GM12878 (cell line): Measurements from ENCODE around the gene C1orf198. TPM values are rescaled to one million over a fixed set of nuclear protein-coding genes. Genes with fewer than 3 reads are reported as not detected.

Experiments
- ATAC-seq: fragments of 200-7000 bp; cut with Tn5 transposase; 3 replicates; pipeline ENCODE4 v1.9.1; 2020; ENCODE audit warnings: mild to moderate bottlenecking, moderate library complexity
- BruUV-seq: library from RNA; stranded (reverse); fragments of 400-500 nt; replicated peaks from 2 replicates; lab custom pipeline; 2021; lab: Mats Ljungman, UMichigan
- CTCF ChIA-PET: fragments of 300-600 bp; sonication (Branson Sonifier 250); formaldehyde crosslinking; extraction: SDS; loops from one replicate; lab custom pipeline; 2021; ENCODE audit warnings: inconsistent platforms; lab: Yijun Ruan, JAX
- POLR2A ChIA-PET: fragments of 350-600 bp; formaldehyde crosslinking; extraction: SDS; loops from one replicate; lab custom pipeline; 2021; ENCODE audit warnings: inconsistent platforms; lab: Charles Lee
- RAD21 ChIA-PET: fragments of 300-600 bp; sonication (Branson Sonifier 250); formaldehyde crosslinking; loops from one replicate; lab custom pipeline; 2023; ENCODE audit warnings: antibody characterized with exemption; ENCODE audit not compliant: unreplicated experiment; lab: Charles Lee
- SMC1A ChIA-PET: fragments of 300-600 bp; sonication (Branson Sonifier 250); formaldehyde crosslinking; loops from one replicate; lab custom pipeline; 2023; ENCODE audit not compliant: unreplicated experiment, uncharacterized antibody; lab: Charles Lee
- DNase-seq: peaks from one replicate; pipeline ENCODE4 v3.0.0-alpha.2; 2011; ENCODE audit warnings: low read depth, low spot score
- FAIRE-seq: peaks from 3 replicates; lab custom pipeline; 2011; peaks lifted over from hg19 to GRCh38; lab: Jason Lieb, UNC
- H2AFZ ChIP-seq: 2 replicates; pipeline ENCODE4 v1.6.0; 2011; ENCODE audit warnings: low read depth, low read length, control low read depth; ENCODE audit not compliant: control insufficient read depth
- H3K27ac ChIP-seq: 2 replicates; pipeline ENCODE4 v1.5.1; 2011; ENCODE audit warnings: control low read depth; ENCODE audit not compliant: control insufficient read depth, insufficient read depth
- H3K27me3 ChIP-seq, 2 experiments: replicated peaks in 1 of 2; 2 replicates each; pipeline versions ENCODE4 v1.6.0 to v1.6.1; 2011; ENCODE audit warnings: low read length in 1 of 2; ENCODE audit not compliant: control insufficient read depth in 2 of 2, insufficient read depth in 2 of 2
- H3K36me3 ChIP-seq, 2 experiments: 2 replicates each; pipeline ENCODE4 v1.5.1; 2011; ENCODE audit warnings: low read length in 1 of 2; ENCODE audit not compliant: control insufficient read depth in 2 of 2, insufficient read depth in 2 of 2
- H3K4me1 ChIP-seq: 2 replicates; pipeline ENCODE4 v1.6.1; 2011; ENCODE audit warnings: mild to moderate bottlenecking, low read length, moderate library complexity, mixed read lengths; ENCODE audit not compliant: control insufficient read depth, insufficient read depth
- H3K4me2 ChIP-seq: 2 replicates; pipeline ENCODE4 v1.6.0; 2011; ENCODE audit warnings: control low read depth; ENCODE audit not compliant: control insufficient read depth, insufficient read depth
- H3K4me3 ChIP-seq: fragments of 200-600 bp; sonication (generic); 2 replicates; pipeline ENCODE4 v1.5.1; 2016
- H3K79me2 ChIP-seq: 2 replicates; pipeline ENCODE4 v1.6.0; 2011; ENCODE audit warnings: low read length; ENCODE audit not compliant: control insufficient read depth, insufficient read depth
- H3K9ac ChIP-seq: 2 replicates; pipeline ENCODE4 v1.8.0; 2011; ENCODE audit warnings: low read length, control low read depth, mixed read lengths; ENCODE audit not compliant: control insufficient read depth, insufficient read depth
- H3K9me3 ChIP-seq: replicated peaks from 3 replicates; pipeline ENCODE4 v1.5.1; 2011; ENCODE audit warnings: mild to moderate bottlenecking, low read length; ENCODE audit not compliant: control insufficient read depth, insufficient read depth
- H4K20me1 ChIP-seq: 2 replicates; pipeline ENCODE4 v1.6.0; 2011; ENCODE audit not compliant: control insufficient read depth, insufficient read depth
- ATF7 ChIP-seq: fragments of 450-650 bp; IDR thresholded peaks from 2 replicates; pipeline ENCODE4 v1.6.1; 2016; ENCODE audit warnings: low read depth, mild to moderate bottlenecking
- BCLAF1 ChIP-seq: fragments of 450-650 bp; IDR thresholded peaks from 2 replicates; pipeline ENCODE4 v1.6.1; 2017; ENCODE audit warnings: antibody characterized with exemption, mild to moderate bottlenecking, moderate library complexity
- BMI1 ChIP-seq: fragments of 450-650 bp; IDR thresholded peaks from 2 replicates; pipeline ENCODE4 v1.6.1; 2016; ENCODE audit warnings: mild to moderate bottlenecking, moderate library complexity, borderline replicate concordance
- CREM ChIP-seq: IDR thresholded peaks from 2 replicates; pipeline ENCODE4 v1.6.1; 2014; ENCODE audit warnings: antibody characterized with exemption, low read depth
- EP300 ChIP-seq, 2 experiments: fragments of 150-350 bp in 1 of 2; IDR thresholded peaks; 2 replicates each; pipeline ENCODE4 v1.6.1; 2011 to 2012; ENCODE audit warnings: low read depth in 2 of 2, low read length in 2 of 2, borderline replicate concordance in 1 of 2, improper control_type of control experiment in 1 of 2, inconsistent platforms in 1 of 2; ENCODE audit not compliant: control insufficient read depth in 1 of 2
- HCFC1 ChIP-seq: fragments of 150-350 bp; IDR thresholded peaks from 2 replicates; pipeline ENCODE4 v1.6.1; 2014; ENCODE audit warnings: low read length
- HDAC6 ChIP-seq: fragments of 200-600 bp; sonication (generic); IDR thresholded peaks from one replicate; pipeline ENCODE4 v1.8.0; 2017; ENCODE audit warnings: antibody characterized with exemption; ENCODE audit not compliant: unreplicated experiment
- JUND ChIP-seq: IDR thresholded peaks from 2 replicates; pipeline ENCODE4 v1.6.1; 2012; ENCODE audit warnings: low read depth, mild to moderate bottlenecking, low read length, improper control_type of control experiment, moderate library complexity
- LARP7 ChIP-seq: fragments of 450-650 bp; IDR thresholded peaks from 2 replicates; pipeline ENCODE4 v1.6.1; 2017; ENCODE audit warnings: mild to moderate bottlenecking
- MYC ChIP-seq: IDR thresholded peaks from 2 replicates; pipeline ENCODE4 v1.6.1; 2011; ENCODE audit warnings: mild to moderate bottlenecking, low read length, moderate library complexity, inconsistent platforms; ENCODE audit not compliant: insufficient read depth, insufficient replicate concordance, insufficient read length, severe bottlenecking
- NR2C2 ChIP-seq: IDR thresholded peaks from 2 replicates; pipeline ENCODE4 v1.6.1; 2011; ENCODE audit warnings: borderline replicate concordance, low read depth; ENCODE audit not compliant: control insufficient read depth, insufficient read length
- NRF1 ChIP-seq: conservative IDR thresholded peaks from 2 replicates; pipeline ENCODE4 v1.6.1; 2011; ENCODE audit warnings: mild to moderate bottlenecking, low read depth, low read length, improper control_type of control experiment
- PAX5 ChIP-seq: IDR thresholded peaks from 2 replicates; pipeline ENCODE4 v1.6.1; 2011; ENCODE audit warnings: low read depth, low read length, borderline replicate concordance
- POLR2AphosphoS5 ChIP-seq: IDR thresholded peaks from 2 replicates; pipeline ENCODE4 v1.6.1; 2011; ENCODE audit warnings: mild to moderate bottlenecking, low read length, inconsistent platforms
- RCOR1 ChIP-seq: conservative IDR thresholded peaks from 2 replicates; pipeline ENCODE4 v1.6.1; 2012; ENCODE audit warnings: low read depth, low read length, improper control_type of control experiment
- SIX5 ChIP-seq: IDR thresholded peaks from 2 replicates; pipeline ENCODE4 v1.6.1; 2011; ENCODE audit warnings: mild to moderate bottlenecking, low read depth, low read length, moderate library complexity; ENCODE audit not compliant: severe bottlenecking
- SRF ChIP-seq, 2 experiments: IDR thresholded peaks; 2 replicates each; pipeline ENCODE4 v1.6.1; 2011; ENCODE audit warnings: low read depth in 2 of 2, low read length in 2 of 2, mild to moderate bottlenecking in 1 of 2, moderate library complexity in 1 of 2
- TCF12 ChIP-seq: IDR thresholded peaks from 2 replicates; pipeline ENCODE4 v1.6.1; 2011; ENCODE audit warnings: low read depth, mild to moderate bottlenecking, low read length
- WGBS: methylation state at CpG from one replicate; pipeline ENCODE4 v1.1.6; 2016; ENCODE audit warnings: low lambda C conversion rate; ENCODE audit not compliant: insufficient replicate concordance, insufficient coverage; ENCODE audit errors: missing lambda C conversion rate; 5-methylcytosine and 5-hydroxymethylcytosine counted together
- in situ Hi-C: fragments of 300-500 bp; cut with MboI; formaldehyde crosslinking; loops from 9 replicates; pipeline ENCODE4 v1.14.3; 2018; ENCODE audit warnings: mixed read lengths
- intact Hi-C: fragments of 100-400 bp; cut with micrococcal nuclease; formaldehyde crosslinking; loops from one replicate; pipeline ENCODE4 v1.14.2; 2022; ENCODE audit not compliant: unreplicated experiment
- polyA plus RNA-seq, 11 experiments: library from polyadenylated mRNA; depleted of rRNA in 4 of 11; unstranded in 6 of 11; stranded (reverse) in 5 of 11; fragments of >200 nt; fragmentation: Nextera tagmentation in 4 of 11; fragmentation: Illumina TruSeq in 1 of 11; extraction: Ambion mirVana in 4 of 11; extraction: Trizol in 1 of 11; gene quantifications; 1 replicate in 1 of 11; 2 replicates in 10 of 11; pipeline versions ENCODE4 v1.2.1 to v1.2.3, GENCODE V29; 2011 to 2016; ENCODE audit warnings: inconsistent platforms in 2 of 11, missing spikeins in 2 of 11, low read depth in 1 of 11
- total RNA-seq, 4 experiments: library from RNA; depleted of rRNA in 3 of 4; stranded (reverse); fragments of >200 nt in 3 of 4; fragmentation: Illumina TruSeq in 1 of 4; extraction: Trizol in 1 of 4; gene quantifications; 2 replicates each; pipeline versions ENCODE4 v1.2.1 to v1.2.3, GENCODE V29; 2013 to 2021
- TF ChIP-seq, protein P1 (sequence below): IDR thresholded peaks from 2 replicates; pipeline ENCODE4 v1.6.1; 2012; ENCODE audit warnings: low read depth, low read length, improper control_type of control experiment

Gene C1orf198
- total and polyA plus RNA-seq, 10 of the 15 experiments (the other 5 are each of a cell fraction or from before 2014, with no cell fraction given), result 0.16 to 2.8 (median 1.1) TPM

DNA sequence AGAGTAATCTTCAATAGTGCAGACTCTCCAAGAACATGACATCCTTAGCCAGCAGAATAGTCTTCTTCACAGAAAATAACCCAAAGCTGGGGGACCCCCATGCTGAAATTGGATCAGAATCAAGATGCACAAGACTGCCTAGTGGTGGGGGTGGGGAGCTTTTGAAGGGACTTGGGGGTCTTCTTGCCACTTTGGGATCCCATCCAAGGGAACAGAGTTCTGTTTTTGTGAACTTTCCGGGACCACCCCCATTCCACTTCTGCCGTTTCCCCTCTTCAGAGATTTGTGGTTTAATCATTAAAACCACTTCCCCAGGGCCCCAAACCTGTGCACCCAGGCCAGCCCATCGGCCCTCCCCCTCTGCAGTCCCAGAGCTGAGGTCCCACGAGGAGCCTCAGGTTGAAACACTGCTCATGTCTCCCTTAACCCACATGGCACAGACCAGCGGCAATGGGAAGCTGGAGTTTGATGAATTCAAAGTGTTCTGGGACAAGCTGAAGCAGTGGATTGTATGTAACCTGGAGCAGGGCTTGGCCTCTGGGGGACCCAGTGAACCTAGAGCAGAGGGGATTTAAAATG, 76.2 kb downstream of the C1orf198 start:
- ChIA-PET POLR2A (no interaction called here), CTCF (no interaction called here), SMC1A (no interaction called here), RAD21 (no interaction called here)
- no peaks in the 10 kb centered on the region; a peak in 1 of 4 replicates for H3K27me3 ChIP-seq
- in situ Hi-C loops, result no loop called here
- WGBS, result 4% methylated on average over 5 of the region's 5 CpGs
- H3K4me1 ChIP-seq, result no peaks in the 10 kb centered on the region
- H3K36me3 ChIP-seq, result no peaks in the 10 kb centered on the region
- H3K9me3 ChIP-seq, result no peaks in the 10 kb centered on the region
- FAIRE-seq, result no peak
- intact Hi-C loops, result loop anchor here (10.0 kb wide), 1 partner anchor 303 kb away; no protein-coding TSS in a partner anchor
- H3K4me3 ChIP-seq, result no peak overlapping the region
- H3K79me2 ChIP-seq, result no peaks in the 10 kb centered on the region
- H3K4me2 ChIP-seq, result no peak overlapping the region
- no peak overlapping the region for H3K27ac ChIP-seq
- no peak for TF ChIP-seq HCFC1
- no peak for TF ChIP-seq EP300 (IDR thresholded peaks at IDR 0.05; ENCODE audit: borderline replicate concordance in 1 of 2, control insufficient read depth in 1 of 2, low read depth in 2 of 2, low read length in 2 of 2)
- TF ChIP-seq HDAC6, result no peak
- TF ChIP-seq CREM, result no peak
- TF ChIP-seq RCOR1, result no peak
- TF ChIP-seq JUND, result no peak
- TF ChIP-seq TCF12, result no peak
- no peak for TF ChIP-seq POLR2AphosphoS5
- TF ChIP-seq ATF7, result no peak
- no peak for TF ChIP-seq MYC
- no peak for TF ChIP-seq NRF1
- TF ChIP-seq, protein P1, sequence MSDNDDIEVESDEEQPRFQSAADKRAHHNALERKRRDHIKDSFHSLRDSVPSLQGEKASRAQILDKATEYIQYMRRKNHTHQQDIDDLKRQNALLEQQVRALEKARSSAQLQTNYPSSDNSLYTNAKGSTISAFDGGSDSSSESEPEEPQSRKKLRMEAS, result no peak
- TF ChIP-seq SIX5, result no peak
- no peak for TF ChIP-seq SRF (IDR thresholded peaks at IDR 0.05; ENCODE audit: low read depth in 2 of 2, low read length in 2 of 2)
- no peak for TF ChIP-seq NR2C2
- TF ChIP-seq BCLAF1, result no peak
- TF ChIP-seq LARP7, result no peak
- no peak for TF ChIP-seq BMI1
- no peak for TF ChIP-seq PAX5
- no peaks in the 10 kb centered on the region for H4K20me1 ChIP-seq
- no peak for DNase-seq
- BruUV-seq, result no TSS peak
- no peak overlapping the region for H3K9ac ChIP-seq
- no peak overlapping the region for H2AFZ ChIP-seq
- ATAC-seq, result no peak
